Stimulated activated CD4-positive, alpha-beta T cell treated with anti-CD3 and anti-CD28 coated beads, TNF-alpha, amount 100 ng/mL, for 48 hours (primary cell): ENCODE results near the gene ITGAE.

ENCODE experiments used
- DNase-seq, 3 donors: peaks; one replicate each; pipeline ENCODE4 v3.0.0-alpha.2; 2020; ENCODE audit warnings: low read depth in 3 of 3

The ITGAE gene

GRCh38 chr17:3668279-3669084 is 132.5 kb downstream of the ITGAE start, which contains the start of the genes EMC6 and TAX1BP3:
Gene EMC6, plus strand, starts transcription at chr17:3668812. Its CDS starts 335 bp downstream, at chr17:3669147.
Gene TAX1BP3, minus strand, starts transcription at chr17:3668578. Its CDS starts 52 bp downstream, at chr17:3668526.
- peak; percentile 97 to 99 (median 98) for DNase-seq

- no peak for DNase-seq
Measured at GRCh38 chr17:3667366-3668278, 133.4 kb downstream of the ITGAE start.

GRCh38 chr17:3666516-3666915 is 134.5 kb downstream of the ITGAE start:
- DNase-seq, result no peak

- no peak for DNase-seq
Measured at GRCh38 chr17:3665834-3666233, 135.2 kb downstream of the ITGAE start.
